Lower leg skin (tissue), 4 donors: ENCODE results near the gene STEAP2. TPM values are rescaled to one million over a fixed set of nuclear protein-coding genes. Genes with fewer than 3 reads are reported as not detected.

Experiments
- DNase-seq, 2 donors: peaks; one replicate each; pipeline ENCODE4 v3.0.0-alpha.2; 2019; ENCODE audit warnings: low spot score in 2 of 2
- H3K4me3 ChIP-seq: fragments of 200-600 bp; sonication (generic); 2 replicates; pipeline ENCODE4 v1.5.1; 2017; ENCODE audit warnings: mild to moderate bottlenecking, low read depth; ENCODE audit not compliant: poor library complexity, severe bottlenecking
- POLR2A ChIP-seq, 2 donors: fragments of 450-650 bp; IDR thresholded peaks; one replicate each; pipeline ENCODE4 v1.6.1; 2016 to 2017; ENCODE audit warnings: antibody characterized with exemption in 2 of 2, mild to moderate bottlenecking in 1 of 2, moderate library complexity in 1 of 2
- WGBS, 2 donors: methylation state at CpG; one replicate each; pipeline ENCODE4 v1.1.5; 2018; 5-methylcytosine and 5-hydroxymethylcytosine counted together
- intact Hi-C: fragments of 100-400 bp; cut with DNase I; formaldehyde crosslinking; loops from one replicate; pipeline ENCODE4 v1.15.0; 2023; ENCODE audit warnings: low total_unique reads
- total RNA-seq, 4 donors: library from RNA; depleted of rRNA; stranded (reverse); fragments of >200 nt; gene quantifications; one replicate each; pipeline ENCODE4 v1.1.0, GENCODE V29; 2016
- TF ChIP-seq, protein P1 (sequence below), 3 donors: fragments of 450-650 bp; IDR thresholded peaks; one replicate each; pipeline ENCODE4 v1.5.1; 2016; ENCODE audit warnings: antibody characterized with exemption in 3 of 3, mild to moderate bottlenecking in 3 of 3, moderate library complexity in 2 of 3

Gene STEAP2
- 1 to 10 TPM; 2.7 to 7.9 (median 5.3) TPM for total RNA-seq

- intact Hi-C loops: no loop called here
- peak within 1 kb of the TSS; percentile 59 for H3K4me3 ChIP-seq
- DNase-seq: peak; percentile 78 to 96
- TF ChIP-seq, protein P1, sequence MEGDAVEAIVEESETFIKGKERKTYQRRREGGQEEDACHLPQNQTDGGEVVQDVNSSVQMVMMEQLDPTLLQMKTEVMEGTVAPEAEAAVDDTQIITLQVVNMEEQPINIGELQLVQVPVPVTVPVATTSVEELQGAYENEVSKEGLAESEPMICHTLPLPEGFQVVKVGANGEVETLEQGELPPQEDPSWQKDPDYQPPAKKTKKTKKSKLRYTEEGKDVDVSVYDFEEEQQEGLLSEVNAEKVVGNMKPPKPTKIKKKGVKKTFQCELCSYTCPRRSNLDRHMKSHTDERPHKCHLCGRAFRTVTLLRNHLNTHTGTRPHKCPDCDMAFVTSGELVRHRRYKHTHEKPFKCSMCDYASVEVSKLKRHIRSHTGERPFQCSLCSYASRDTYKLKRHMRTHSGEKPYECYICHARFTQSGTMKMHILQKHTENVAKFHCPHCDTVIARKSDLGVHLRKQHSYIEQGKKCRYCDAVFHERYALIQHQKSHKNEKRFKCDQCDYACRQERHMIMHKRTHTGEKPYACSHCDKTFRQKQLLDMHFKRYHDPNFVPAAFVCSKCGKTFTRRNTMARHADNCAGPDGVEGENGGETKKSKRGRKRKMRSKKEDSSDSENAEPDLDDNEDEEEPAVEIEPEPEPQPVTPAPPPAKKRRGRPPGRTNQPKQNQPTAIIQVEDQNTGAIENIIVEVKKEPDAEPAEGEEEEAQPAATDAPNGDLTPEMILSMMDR (IDR thresholded peaks at IDR 0.05): peak in 1 of 3 donors; percentile 36
- no peak for TF ChIP-seq POLR2A (IDR thresholded peaks at IDR 0.05)
- WGBS, 2 donors: 0 to 1% methylated on average over 56 to 66 of the region's 73 CpGs
Observed at GRCh38 chr7:90211391-90212148, at the start of gene STEAP2. TSS of gene STEAP2 (plus strand) at chr7:90211740. CDS start at chr7:90225083, 13,343 bp downstream.

DNA sequence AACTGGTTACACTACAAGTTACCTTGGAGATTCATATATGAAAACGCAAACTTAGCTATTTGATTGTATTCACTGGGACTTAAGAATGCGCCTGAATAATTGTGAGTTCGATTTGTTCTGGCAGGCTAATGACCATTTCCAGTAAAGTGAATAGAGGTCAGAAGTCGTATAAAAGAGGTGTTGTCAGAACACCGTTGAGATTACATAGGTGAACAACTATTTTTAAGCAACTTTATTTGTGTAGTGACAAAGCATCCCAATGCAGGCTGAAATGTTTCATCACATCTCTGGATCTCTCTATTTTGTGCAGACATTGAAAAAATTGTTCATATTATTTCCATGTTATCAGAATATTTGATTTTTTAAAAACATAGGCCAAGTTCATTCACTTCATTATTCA, 48.0 kb upstream of the STEAP2 start:
- no peak for DNase-seq
- intact Hi-C loops: loop anchor here (10.0 kb wide), 1 partner anchor 251 kb away; no protein-coding TSS in a partner anchor
- TF ChIP-seq POLR2A (IDR thresholded peaks at IDR 0.05): no peak
- TF ChIP-seq, protein P1 (IDR thresholded peaks at IDR 0.05): no peak
- WGBS, 2 donors: 94% methylated on average over 5 of the region's 5 CpGs
- no peak overlapping the region for H3K4me3 ChIP-seq

DNA sequence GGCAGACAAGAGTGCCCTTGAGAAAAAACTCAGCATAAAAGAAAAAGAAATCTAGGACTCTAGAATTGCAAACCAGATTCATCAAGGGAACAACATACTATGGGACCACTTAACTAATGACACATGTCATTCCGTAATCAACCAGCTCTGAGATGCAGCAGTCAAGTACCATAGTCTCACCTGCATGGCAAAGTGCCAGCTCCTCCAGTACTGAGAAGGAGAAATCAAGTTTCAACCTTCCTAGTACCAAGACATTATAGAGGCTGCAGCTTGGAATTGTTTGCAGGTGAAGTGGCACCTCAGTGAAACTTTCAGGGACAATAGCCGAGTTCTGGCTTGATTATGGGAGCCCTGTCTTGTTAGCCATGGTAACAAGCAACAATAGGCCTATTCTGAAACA, 45.8 kb upstream of the STEAP2 start:
- intact Hi-C loops: loop anchor here (10.0 kb wide), 1 partner anchor 249 kb away; no protein-coding TSS in a partner anchor
- H3K4me3 ChIP-seq: no peak overlapping the region
- no peak for DNase-seq
- 81 to 85% methylated on average over 2 of the region's 2 CpGs for WGBS, 2 donors
- no peak for TF ChIP-seq POLR2A (IDR thresholded peaks at IDR 0.05)
- TF ChIP-seq, protein P1 (IDR thresholded peaks at IDR 0.05): no peak

- WGBS, 2 donors: 89% methylated on average over 3 of the region's 3 CpGs
- intact Hi-C loops: loop anchor here (10.0 kb wide), 1 partner anchor 249 kb away; no protein-coding TSS in a partner anchor
- no peak for TF ChIP-seq POLR2A (IDR thresholded peaks at IDR 0.05)
- TF ChIP-seq, protein P1 (IDR thresholded peaks at IDR 0.05): no peak
- no peak overlapping the region for H3K4me3 ChIP-seq
- DNase-seq: no peak
Observed at GRCh38 chr7:90166153-90166552, 45.4 kb upstream of the STEAP2 start.

DNA sequence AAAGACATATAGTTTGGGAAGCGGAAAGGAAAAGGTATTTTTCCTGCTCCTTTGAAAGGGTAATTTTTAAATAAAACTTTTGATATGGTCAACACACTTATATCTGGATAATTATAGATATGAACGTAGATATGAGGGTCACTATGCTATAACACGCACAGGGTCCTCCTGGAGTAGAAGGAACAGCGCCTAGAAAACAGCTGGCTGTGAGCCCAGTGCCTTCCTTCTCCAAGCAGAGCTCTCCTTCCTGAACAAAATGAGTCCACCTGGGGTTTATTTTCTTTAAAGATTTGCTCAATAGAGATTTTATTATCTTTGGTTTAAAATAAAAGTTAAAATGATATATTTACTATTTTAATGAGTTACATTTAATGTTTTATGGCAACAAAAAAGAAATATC, 44.2 kb upstream of the STEAP2 start:
- TF ChIP-seq POLR2A (IDR thresholded peaks at IDR 0.05): no peak
- TF ChIP-seq, protein P1 (IDR thresholded peaks at IDR 0.05): no peak
- intact Hi-C loops: loop anchor here (10.0 kb wide), 1 partner anchor 247 kb away; no protein-coding TSS in a partner anchor
- DNase-seq: no peak
- H3K4me3 ChIP-seq: no peak overlapping the region
- WGBS, 2 donors: 60 to 76% methylated on average over 4 of the region's 4 CpGs
